ENCODE measurements around the gene OR4P4.

The OR4P4 gene

DNA sequence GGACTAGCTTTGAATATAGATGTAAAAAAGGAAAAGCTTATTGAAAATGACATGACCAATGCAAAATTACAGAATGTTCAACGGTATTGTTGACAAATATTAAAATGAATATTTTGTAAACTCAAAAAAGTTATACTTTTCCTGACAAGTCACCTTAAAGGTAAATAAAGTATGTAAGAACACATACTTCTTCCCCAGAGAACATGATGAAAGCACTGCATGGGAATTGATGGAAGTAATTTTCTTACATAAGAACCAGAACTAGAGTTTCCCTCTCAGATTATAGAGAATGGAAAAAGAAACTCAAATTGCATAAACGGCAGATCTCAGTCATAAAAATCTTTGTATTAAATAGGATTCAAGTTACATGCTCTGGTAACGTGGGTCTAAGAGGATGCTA, at the start of gene OR4P4:
Gene OR4P4, plus strand, starts transcription at position 301 of the 400 bp plus-strand sequence.
- no peak for DNase-seq

- no peak for DNase-seq
Observed at GRCh38 chr11:55607545-55607944, 27.4 kb upstream of the OR4P4 start, which contains the start of gene OR4C11. Gene OR4C11 (minus strand): TSS chr11:55607645. CDS start chr11:55604373, 3,272 bp downstream.

DNA sequence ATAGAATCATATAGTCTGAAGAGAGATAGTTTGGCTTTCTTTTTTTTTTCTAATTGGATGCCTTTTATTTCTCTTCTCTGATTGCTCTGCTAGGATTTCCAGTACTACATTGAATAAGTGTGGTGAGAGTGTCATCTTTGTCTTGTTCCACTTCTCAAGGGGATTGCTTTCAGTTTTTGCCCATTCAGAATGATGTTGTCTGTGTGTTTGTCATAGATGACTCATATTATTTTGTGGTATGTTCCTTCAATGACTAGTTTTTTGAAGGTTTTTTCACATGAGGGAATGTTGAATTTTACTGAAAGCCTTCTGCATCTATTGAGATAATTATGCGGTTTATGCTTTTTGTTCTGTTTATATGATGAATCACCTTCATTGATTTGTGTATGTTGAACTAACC, 10.4 kb upstream of the OR4P4 start:
- no peak for DNase-seq

GRCh38 chr11:55648027-55648426, 13.1 kb downstream of the OR4P4 start, which contains the start of gene OR4S2:
Gene OR4S2 (plus strand): TSS chr11:55648327. CDS start chr11:55650904, 2,577 bp downstream.
- DNase-seq = no peak

DNA sequence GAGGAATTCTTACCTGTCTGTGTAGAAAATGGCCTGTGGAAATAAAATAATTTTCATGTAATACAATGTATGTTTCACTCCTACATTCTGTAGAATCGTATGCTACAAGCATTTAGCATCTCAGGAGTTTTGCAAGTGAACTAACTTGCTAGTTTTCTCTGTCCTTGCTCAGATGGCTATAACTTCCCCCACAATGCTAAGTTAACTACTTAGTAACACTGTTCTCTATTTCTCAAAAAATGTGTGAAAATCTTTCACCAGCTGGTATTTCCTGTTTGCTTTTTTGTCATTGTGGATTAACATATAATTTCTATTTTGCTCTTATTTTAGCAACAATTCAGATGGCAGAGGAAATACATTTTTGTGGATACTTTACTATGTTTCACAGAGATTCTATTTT, 17.6 kb downstream of the OR4P4 start:
- DNase-seq = no peak

DNA sequence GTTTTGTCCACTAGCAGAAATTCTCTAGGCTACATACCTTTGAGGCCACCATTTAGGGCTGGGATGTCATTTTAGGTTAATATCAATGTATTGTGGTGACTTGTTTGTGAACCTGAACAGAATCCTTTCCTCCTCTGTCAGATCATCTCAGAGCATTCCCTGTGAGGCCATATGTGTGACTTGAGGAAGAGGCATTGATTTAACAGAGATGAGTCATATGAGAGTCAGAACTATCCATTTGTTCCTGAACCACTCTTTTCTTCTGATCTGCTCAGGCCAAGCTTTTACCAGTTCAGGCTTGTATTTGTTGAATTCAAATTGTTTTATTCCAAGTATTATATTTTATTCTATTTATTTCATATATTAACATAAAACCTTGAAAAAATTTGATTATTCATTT, 20.2 kb downstream of the OR4P4 start:
- DNase-seq = no peak

DNA sequence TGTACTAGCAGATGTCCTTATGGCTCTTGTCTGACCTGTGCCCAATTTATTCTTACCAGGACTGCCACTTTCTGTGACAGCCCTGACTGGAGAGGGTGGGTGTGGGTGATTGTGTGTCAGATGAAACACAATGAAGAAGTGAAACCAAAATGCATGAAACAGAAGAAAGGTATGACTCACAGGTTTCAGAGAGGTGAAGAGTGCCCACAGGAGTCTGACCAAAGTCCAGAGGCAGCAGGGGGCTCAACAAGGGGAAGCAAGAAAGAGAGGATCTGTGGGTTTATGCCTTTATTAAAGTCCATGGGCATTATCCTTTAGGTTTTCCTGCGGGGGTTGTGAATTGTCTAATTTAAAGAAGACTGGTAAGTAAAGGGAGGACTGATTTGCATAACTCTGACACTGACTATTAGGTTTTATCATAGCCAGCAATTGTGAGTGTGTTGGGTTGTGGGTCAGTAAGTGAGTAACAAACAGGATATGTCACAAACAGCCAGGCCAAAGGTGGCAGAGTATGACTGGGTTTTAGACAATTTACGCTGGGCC, 23.2 kb downstream of the OR4P4 start:
- no peak for DNase-seq

DNA sequence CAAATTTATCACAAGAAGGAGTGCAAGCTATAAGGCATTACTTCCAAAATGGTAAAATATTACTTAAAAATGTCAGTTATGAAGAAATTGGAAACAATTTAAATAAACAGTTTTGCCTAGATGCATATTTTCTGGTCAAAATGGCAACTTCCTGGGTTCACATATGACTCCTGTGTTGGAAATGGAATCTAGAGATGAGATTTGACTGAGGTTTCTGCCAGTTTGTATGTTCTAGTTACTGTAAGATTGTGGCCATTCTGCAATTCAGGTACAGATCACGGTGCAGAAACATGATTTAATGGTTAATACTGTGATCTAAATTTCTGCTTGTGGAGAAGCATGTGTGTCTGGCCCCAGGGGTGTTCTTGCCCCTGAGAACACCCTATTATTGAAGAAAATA, 23.7 kb downstream of the OR4P4 start:
- no peak for DNase-seq

DNA sequence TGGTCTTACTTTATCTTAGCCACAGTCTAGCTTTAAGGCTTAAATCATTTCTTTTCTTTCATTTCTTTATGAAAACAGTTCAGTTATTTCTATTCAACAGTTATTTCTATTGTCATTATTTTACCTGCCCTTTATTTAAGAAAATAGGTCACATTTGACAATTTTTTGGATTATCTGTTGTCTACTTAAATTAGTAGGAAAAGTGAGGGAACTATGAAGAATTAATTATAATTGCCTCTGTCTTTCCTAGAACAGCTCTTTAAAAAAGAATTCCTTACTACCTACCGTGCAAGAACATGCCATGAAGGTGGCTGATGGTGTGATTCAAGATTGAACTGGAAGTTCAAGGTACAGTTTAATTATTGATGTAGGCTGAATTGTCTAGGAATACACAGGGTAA, 27.0 kb downstream of the OR4P4 start, which contains the start of gene OR4C6:
Gene OR4C6, plus strand, starts transcription at position 301 of the 400 bp plus-strand sequence. CDS start 2,966 bp downstream, outside the sequence.
- DNase-seq = no peak

- no peak for DNase-seq
Observed at GRCh38 chr11:55669376-55669775, 34.5 kb downstream of the OR4P4 start.

DNA sequence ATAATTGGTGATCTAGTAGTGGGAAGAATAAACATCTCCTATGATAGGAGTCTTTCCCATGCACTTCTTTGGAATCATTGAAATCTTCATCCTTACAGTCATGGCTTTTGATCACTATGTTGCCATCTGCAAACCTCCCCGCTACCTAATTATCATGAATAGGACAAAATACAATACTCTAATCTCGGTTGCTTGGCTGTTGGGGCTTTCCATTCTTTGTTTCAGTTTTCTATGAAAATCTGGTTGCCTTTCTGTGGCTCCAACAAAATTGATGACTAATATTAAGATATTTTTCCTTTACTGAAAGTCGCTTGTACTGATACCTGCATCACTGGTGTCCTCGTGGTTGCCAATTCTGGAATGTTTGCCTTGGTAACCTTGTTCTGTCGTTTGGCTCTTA, 38.9 kb downstream of the OR4P4 start:
- DNase-seq = no peak
